HepG2 (cell line): ENCODE results near the gene MFAP2.

Experiments used
- FOXM1 ChIP-seq: sonication (generic); formaldehyde crosslinking; IDR thresholded peaks from 2 replicates; pipeline ENCODE4 v1.5.0; 2020; ENCODE audit warnings: missing genetic modification reagents
- HDAC6 ChIP-seq: fragments of 200-600 bp; sonication (generic); IDR thresholded peaks from 2 replicates; pipeline ENCODE4 v1.7.0; 2017; ENCODE audit warnings: mild to moderate bottlenecking, antibody characterized with exemption, low read length, low read depth
- NCOA1 ChIP-seq: sonication (generic); formaldehyde crosslinking; IDR thresholded peaks from 2 replicates; pipeline ENCODE4 v1.9.0; 2021; ENCODE audit warnings: missing genetic modification reagents
- POLR2A ChIP-seq, 2 experiments: IDR thresholded peaks; 2 replicates each; pipeline ENCODE4 v1.6.1; 2011; ENCODE audit warnings: low read depth in 2 of 2, low read length in 2 of 2, mild to moderate bottlenecking in 1 of 2, moderate library complexity in 1 of 2; ENCODE audit not compliant: insufficient read depth in 1 of 2
- TEAD2 ChIP-seq: sonication (generic); formaldehyde crosslinking; IDR thresholded peaks from 2 replicates; pipeline ENCODE4 v1.9.0; 2021; ENCODE audit warnings: missing genetic modification reagents
- ZNF121 ChIP-seq: sonication (generic); formaldehyde crosslinking; IDR thresholded peaks from 2 replicates; pipeline ENCODE4 v1.5.0; 2020; ENCODE audit warnings: mild to moderate bottlenecking, missing genetic modification reagents
- ZNF230 ChIP-seq: sonication (generic); formaldehyde crosslinking; IDR thresholded peaks from 2 replicates; pipeline ENCODE4 v1.4.0; 2020; ENCODE audit warnings: mild to moderate bottlenecking, missing genetic modification reagents
- ZNF850 ChIP-seq: sonication (generic); formaldehyde crosslinking; conservative IDR thresholded peaks from 2 replicates; pipeline ENCODE4 v1.9.0; 2021; ENCODE audit warnings: mild to moderate bottlenecking, missing genetic modification reagents

DNA sequence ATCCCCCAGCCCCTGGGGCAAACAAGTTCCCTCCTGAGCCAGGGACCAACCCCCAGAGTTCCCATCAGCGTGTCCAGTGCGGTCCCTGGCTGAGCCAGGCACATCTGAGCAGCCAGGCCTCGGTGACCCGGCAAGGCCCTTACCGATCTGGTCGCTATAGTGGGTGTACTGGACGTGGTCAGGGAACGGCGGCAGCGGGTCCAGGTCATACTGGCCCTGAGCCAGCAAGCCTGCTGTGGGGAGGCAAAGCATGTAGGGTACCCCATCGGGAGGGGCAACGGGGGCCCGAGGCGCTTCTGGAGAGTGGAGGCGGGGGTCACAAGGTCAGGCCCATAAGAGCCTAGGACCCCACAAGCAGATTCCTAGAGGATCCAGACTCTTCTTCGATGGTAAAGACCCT lies 3.5 kb downstream of the MFAP2 start:
- no peak for TF ChIP-seq ZNF121
- TF ChIP-seq ZNF230 (CRISPR knock-in tag), result no peak
- TF ChIP-seq ZNF850 (CRISPR knock-in tag), result no peak
- no peak for TF ChIP-seq TEAD2 (CRISPR knock-in tag)
- TF ChIP-seq POLR2A (IDR thresholded peaks at IDR 0.05; ENCODE audit: insufficient read depth in 1 of 2, low read depth in 2 of 2, low read length in 2 of 2), result no peak
- no peak for TF ChIP-seq HDAC6
- no peak for TF ChIP-seq FOXM1
- TF ChIP-seq NCOA1 (CRISPR knock-in tag), result no peak
